NCI-H146 (cell line): ENCODE data around the gene MDM2.

Source experiments
- DNase-seq: peaks from one replicate; lab custom pipeline; 2025; lab: John Stamatoyannopoulos, UW

The MDM2 gene

DNA sequence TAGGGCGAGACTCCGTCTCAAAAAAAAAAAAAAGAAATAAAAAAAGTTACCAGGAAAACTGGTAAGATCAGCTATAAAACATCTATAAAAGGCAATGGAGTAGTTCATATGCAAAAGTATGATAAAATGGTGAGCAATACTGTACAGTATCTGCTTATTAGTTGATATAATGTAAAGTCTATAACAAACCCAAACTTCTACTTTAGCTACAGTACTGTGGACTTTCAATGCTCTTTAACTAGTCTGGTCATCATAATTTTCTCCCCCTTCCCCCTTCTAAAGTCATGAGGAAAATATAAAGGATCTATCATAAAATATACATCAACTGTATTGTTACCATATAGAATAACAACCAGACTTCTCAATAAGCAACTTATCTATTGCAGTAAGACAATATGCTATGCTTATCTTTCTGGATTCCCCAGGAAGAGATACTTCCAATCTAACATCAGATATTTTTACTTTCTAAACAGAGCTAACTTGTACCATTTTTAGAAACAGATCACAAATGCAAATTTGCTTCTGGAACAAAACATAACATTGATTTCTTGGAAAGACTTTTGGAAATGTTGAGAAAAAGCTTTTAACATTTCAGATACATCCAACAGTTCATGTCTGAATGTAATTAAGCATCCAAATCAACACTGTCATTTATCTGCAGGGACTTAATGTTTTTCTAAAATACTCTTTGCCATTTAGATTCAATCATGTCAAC is 43.8 kb downstream of the MDM2 start:
- no peak for DNase-seq

DNA sequence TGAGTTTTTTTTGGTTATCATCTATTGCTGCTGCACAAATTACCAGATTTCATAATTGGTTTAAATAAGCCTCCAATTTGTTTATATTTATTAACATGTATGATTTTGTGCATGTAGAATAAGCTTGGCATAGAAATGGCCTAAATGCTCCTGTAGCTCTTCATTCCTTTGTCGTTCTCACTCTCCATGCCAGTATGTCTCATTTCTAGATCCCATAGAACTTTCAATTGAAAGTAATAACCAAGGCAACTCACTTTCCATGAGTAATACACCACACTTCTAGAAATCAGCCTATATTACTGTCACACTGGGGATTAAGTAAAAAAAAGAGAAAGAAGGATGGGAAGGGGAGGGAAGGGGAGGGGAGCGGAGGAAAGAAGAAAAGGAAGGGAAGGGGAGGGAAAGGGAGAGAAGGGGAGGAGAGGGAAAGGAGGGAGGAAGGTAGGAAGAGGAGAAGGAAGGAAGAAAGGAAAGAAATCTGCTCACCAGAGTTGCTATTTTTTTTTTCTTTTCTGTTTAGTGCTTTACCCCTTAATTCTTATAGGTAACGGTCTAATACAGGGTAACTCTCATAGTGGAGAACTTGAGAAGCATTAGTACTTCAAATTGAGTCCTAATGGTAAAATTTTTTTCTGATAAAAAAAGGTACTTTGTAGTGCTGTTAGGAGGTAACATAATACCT is 45.6 kb downstream of the MDM2 start:
- DNase-seq: no peak

DNA sequence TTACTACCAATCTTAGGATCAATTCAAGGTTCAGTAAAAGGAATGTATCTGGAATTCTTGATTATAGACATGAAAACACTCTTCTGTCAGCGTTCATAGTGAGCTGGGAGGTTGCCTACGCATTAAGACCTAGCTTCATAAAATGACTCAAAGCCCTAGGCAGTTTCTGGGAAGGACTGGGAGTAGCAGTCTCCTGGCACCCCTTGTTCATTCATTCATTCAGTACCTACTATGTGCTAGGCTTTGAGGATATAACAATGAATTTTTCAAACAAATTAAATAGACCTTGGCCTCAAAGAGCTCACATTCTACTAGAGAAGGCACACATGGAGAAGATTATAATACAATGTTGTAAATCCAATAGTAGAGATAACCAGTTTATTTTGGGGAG is 46.1 kb downstream of the MDM2 start:
- no peak for DNase-seq

DNA sequence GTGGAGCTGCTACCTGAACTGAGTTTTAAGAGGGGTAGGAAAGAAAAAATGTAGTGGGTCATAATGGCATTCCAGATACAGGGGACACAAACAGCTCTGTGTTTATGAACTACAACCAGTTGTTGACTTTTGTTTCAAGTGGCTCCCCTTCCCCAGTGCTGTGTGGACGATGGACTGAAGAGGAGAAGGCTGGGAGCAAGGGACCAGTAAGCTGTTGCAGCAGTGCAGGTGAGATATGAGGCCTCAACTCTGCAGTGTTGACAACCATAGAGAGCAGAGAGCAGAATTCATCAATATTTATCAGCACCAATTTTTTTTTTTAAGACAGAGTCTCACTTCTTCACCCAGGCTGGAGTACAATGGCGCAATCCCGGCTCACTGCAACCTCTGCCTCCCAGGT is 46.6 kb downstream of the MDM2 start:
- no peak for DNase-seq

DNA sequence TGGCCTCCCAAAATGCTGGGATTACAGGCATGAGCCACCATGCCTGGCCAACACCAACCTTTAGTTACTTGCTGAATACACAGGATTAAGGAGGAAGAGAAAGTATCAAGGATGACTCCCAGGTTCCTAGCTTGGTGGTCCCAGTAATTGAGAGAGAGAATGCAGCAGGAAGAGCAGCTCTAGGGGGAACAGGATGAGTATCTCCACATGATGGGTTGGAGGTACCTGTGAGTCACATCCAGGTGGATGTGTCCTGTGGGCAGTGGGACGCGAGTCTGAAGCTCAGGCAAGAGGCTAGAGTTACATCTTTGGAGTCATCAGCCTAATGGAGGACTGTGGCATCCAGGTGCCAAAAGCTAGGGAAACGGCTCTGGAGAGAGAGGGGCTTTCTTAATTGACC is 47.1 kb downstream of the MDM2 start:
- no peak for DNase-seq

DNA sequence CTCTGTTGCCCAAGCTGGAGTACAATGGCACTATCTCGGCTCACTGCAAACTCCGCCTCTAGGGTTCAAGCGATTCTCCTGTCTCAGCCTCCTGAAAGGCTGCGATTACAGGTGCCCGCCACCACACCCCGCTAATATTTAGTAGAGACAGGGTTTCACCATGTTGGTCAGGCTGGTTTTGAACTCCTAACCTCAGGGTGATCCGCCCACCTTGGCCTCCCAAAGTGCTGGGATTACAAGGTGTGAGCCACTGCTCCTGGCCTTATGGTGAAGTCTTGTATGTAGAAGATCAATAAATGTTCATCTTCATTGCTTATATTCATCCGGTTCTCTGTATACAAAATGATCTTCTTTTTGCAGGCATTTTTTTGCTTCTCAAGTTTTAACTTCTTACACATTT is 47.8 kb downstream of the MDM2 start:
- no peak for DNase-seq

- no peak for DNase-seq
Measured at GRCh38 chr12:68856510-68856909, 48.5 kb downstream of the MDM2 start.

- no peak for DNase-seq
Measured at GRCh38 chr12:68861890-68862289, 53.9 kb downstream of the MDM2 start.

DNA sequence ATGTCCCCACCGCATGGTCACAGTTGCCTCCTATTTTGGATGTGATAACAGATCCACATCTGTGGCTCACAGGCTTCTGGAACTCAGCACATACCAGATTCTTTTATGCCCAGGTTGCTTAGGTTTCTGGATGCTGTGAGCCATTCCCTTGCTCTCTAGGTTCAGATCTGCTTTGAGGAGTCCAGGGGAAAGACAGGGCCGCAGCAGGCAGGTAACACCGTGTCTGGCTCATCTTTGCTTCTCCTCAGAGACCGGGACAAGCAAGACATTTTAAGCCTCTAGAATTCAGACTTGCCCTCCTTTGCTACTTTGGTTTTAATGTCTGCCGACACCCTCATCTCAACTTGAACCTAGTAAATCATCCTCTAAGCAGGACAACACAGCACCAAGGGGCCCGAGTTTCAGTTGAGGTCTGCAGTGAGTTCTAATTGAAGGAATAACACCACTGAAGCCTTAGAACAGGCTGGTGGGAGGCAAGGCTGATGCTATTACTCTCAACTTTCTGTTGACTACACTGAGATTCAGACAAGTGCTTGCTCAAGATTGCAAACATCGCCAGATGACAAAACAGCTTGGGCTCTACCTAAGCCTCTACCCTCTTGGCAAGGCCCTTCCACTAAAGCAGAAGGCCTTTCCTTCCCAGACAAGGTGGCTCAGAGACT is 55.3 kb downstream of the MDM2 start:
- DNase-seq: no peak

GRCh38 chr12:68863886-68864454 is 56.0 kb downstream of the MDM2 start:
- peak; percentile 6 for DNase-seq

GRCh38 chr12:68864604-68865003 is 56.6 kb downstream of the MDM2 start:
- DNase-seq: no peak

DNA sequence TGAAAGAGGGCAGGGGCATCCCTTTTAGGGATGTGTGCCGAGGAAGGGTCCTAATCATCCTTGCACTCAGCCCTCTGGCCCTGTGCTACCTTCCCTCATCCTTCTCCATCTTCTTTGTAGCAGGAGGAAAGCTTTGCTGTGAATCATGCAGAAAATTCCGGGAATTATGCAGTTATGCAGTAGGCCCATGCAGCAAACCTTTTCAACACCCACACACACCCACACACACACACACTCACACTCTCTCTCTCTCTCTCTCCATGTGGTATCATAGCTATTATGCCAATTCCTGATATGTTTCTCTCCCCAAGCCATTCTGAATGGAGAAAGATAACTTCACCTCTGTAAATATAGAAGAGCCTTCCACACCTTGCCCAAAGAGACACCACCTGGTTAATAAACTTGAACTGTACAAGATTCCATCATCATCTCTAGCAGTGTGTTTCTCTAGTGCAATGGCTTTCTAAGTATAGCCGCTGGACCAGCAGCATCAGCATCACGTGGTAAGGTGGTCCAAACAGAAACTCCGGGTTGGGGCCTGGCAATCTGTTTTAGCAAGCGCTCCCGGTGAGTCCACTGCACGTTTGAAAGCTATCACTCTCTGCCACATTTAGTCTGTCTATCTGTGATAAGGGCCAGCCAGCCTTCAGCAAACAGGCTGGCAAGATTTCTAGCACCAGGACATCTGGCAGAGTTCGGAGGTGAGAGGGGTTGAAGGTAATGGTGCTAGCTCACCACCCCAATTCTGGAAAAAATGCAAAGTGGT is 57.6 kb downstream of the MDM2 start:
- DNase-seq: no peak

GRCh38 chr12:68866950-68867349 is 59.0 kb downstream of the MDM2 start:
- no peak for DNase-seq

DNA sequence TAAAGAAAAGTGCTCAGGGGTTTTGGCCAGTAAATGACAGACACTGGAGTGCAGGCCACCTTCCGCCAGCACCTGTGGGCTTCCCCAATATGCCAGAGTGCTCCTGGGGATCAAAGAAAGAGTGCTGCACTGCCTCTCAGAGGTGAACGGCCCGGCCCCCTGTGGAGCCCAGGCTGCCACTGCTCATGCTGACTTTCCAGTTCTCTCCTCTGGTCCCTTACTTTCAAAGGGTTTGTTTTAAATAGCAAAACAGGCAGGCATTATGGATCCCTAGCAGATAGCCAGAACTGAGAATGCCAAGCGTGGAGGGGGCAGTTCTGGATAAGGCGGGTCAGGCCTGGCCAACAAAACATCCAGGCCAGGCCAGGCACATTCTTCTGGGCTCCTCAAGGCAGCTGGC is 59.6 kb downstream of the MDM2 start:
- peak; percentile 3 for DNase-seq

GRCh38 chr12:68868043-68868790 is 60.2 kb downstream of the MDM2 start:
- DNase-seq: no peak

DNA sequence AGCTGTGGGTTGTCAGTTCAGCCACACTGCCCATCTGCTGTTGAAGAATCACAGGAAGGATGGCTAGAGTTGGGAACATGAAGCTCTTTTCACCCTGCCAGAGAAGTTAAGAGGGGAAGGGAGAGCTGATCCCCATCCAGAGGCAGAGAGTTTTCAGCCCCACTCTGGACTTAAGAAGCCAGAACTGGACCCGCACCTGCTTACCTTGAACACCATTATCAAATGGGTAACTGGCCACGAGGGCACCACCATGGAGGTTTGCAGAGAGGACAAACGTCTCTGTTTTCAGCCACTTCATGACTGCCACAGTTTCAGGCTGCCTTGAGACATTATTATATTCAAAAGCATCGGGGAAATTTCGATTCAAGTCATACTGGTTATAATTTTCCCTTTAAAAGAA is 62.0 kb downstream of the MDM2 start:
- DNase-seq: no peak

- no peak for DNase-seq
Measured at GRCh38 chr12:68870443-68870842, 62.5 kb downstream of the MDM2 start.

GRCh38 chr12:68871396-68871795 is 63.4 kb downstream of the MDM2 start:
- no peak for DNase-seq

GRCh38 chr12:68871921-68872320 is 63.9 kb downstream of the MDM2 start:
- no peak for DNase-seq

GRCh38 chr12:68873316-68873715 is 65.3 kb downstream of the MDM2 start:
- no peak for DNase-seq

- no peak for DNase-seq
Measured at GRCh38 chr12:68876461-68876860, 68.5 kb downstream of the MDM2 start.

DNA sequence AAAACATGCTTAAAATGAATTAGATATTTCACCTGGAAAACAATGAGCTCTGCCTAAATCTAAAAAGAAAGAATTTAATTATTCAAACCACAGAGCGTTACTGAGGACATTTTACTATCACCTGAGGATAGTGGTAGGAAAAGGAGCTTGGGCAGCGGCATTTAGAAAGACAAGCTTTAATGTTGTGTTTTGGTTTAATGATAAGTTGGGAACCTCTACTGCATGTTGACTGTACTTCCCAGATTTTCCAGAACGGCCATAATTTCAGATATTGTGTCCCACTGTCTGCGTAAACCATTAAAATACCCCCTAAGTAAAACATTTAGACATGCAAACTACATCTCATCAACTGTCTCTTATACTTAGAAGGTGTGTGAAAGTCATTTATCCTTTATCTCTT is 69.6 kb downstream of the MDM2 start:
- DNase-seq: no peak
